OCI-LY3 (cell line): ENCODE measurements around the gene HTR3B.

ENCODE experiments used
- H2AFZ ChIP-seq: fragments of 200-600, 300-600 bp; shearing (Covaris generic); 2 replicates; pipeline ENCODE4 v1.6.0; 2014; ENCODE audit warnings: antibody characterized with exemption, low read depth, low read length
- H3K27ac ChIP-seq: fragments of 200-600, 300-600 bp; sonication (generic); 2 replicates; pipeline ENCODE4 v1.5.1; 2014; ENCODE audit warnings: mild to moderate bottlenecking, low read length, moderate library complexity, mixed read lengths
- H3K27me3 ChIP-seq: fragments of 200-600, 300-600 bp; sonication (generic); 2 replicates; pipeline ENCODE4 v1.6.1; 2014; ENCODE audit warnings: low read depth, low read length, mixed read lengths
- H3K36me3 ChIP-seq: fragments of 200-600, 300-600 bp; sonication (generic); replicated peaks from 2 replicates; pipeline ENCODE3; 2014; ENCODE audit warnings: low read depth, low read length, mixed read lengths
- H3K4me1 ChIP-seq: fragments of 300-600, 200-600 bp; sonication (generic); 2 replicates; pipeline ENCODE4 v1.6.1; 2014; ENCODE audit warnings: low read length, mixed read lengths
- H3K4me2 ChIP-seq: fragments of 200-600, 300-600 bp; sonication (generic); 2 replicates; pipeline ENCODE4 v1.6.1; 2014; ENCODE audit warnings: low read length, mixed read lengths
- H3K4me3 ChIP-seq: fragments of 300-600, 200-600 bp; sonication (generic); 2 replicates; pipeline ENCODE4 v1.5.1; 2014; ENCODE audit warnings: antibody characterized with exemption, mild to moderate bottlenecking, low read length, moderate library complexity
- H3K79me2 ChIP-seq: fragments of 300-600, 200-600 bp; shearing (Covaris generic); 2 replicates; pipeline ENCODE4 v1.6.1; 2014; ENCODE audit warnings: mild to moderate bottlenecking, low read length, mixed read lengths
- H3K9ac ChIP-seq: fragments of 300-600, 200-600 bp; shearing (Covaris generic); 2 replicates; pipeline ENCODE4 v1.6.0; 2014; ENCODE audit warnings: mild to moderate bottlenecking, low read length, moderate library complexity
- H3K9me3 ChIP-seq: fragments of 200-600, 300-600 bp; shearing (Covaris generic); 2 replicates; pipeline ENCODE4 v1.6.1; 2014; ENCODE audit warnings: low read length, mixed read lengths; ENCODE audit not compliant: insufficient read depth
- H4K20me1 ChIP-seq: fragments of 200-600, 300-600 bp; sonication (generic); 2 replicates; pipeline ENCODE4 v1.6.1; 2016; ENCODE audit warnings: low read length, mixed read lengths; ENCODE audit not compliant: insufficient read depth
- CTCF ChIP-seq: fragments of 200-600, 300-600 bp; sonication (generic); IDR thresholded peaks from 2 replicates; pipeline ENCODE4 v1.5.1; 2014; ENCODE audit warnings: antibody characterized with exemption, low read length, low read depth
- EZH2phosphoT487 ChIP-seq: fragments of 200-600 bp; shearing (Covaris generic); IDR thresholded peaks from 2 replicates; pipeline ENCODE4 v1.6.1; 2018; ENCODE audit warnings: antibody characterized with exemption, mixed run types, low read depth

The HTR3B gene

GRCh38 chr11:113875234-113876073 is 29.1 kb upstream of the HTR3B start, which contains the start of gene USP28:
TSS of gene USP28 (minus strand) at chr11:113875572. CDS start at chr11:113875501, 71 bp downstream.
- peaks cover 17% of the 10 kb centered on the region for H3K4me1 ChIP-seq

DNA sequence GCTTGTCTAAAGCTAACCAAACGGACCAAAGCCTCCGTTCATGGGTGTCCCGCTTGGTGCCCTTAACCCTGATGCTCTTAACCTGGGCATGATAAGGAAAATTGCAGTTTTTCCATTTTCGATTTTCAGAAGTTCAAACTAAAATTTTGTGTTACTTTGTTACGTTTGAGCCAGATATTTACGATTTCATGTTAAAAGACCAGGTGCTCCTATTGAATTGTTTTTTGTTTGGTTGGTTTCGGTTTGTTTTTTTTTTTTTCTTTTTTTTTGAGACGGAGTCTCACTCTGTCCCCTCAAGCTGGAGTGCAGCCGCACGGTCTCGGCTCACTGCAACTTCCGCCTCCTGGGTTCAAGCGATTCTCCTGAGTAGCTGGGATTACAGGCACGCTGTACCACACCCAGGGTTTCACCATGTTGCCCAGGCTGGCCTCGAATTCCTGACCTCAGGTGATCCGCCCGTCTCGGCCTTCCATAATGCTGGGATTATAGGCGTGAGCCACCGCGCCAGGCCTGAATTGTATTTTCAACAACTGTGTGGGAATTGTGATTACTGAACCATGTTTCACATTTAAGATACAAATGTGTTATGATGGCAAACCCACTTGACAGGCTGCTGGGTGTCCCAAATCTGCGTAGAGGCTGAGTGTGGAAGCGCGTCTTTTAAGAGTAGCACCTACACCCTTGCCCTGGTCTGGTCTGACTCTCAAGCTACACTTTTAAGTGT is 28.4 kb upstream of the HTR3B start:
- H4K20me1 ChIP-seq = peaks cover 10% of the 10 kb centered on the region; the same call in 1 of the 2 replicates
- no peak for TF ChIP-seq EZH2phosphoT487
- TF ChIP-seq CTCF = no peak
- peak overlapping the region; percentile 85 for H3K4me2 ChIP-seq
- peak overlapping the region; percentile 80 for H3K9ac ChIP-seq
- no peaks in the 10 kb centered on the region for H3K27me3 ChIP-seq
- no peaks in the 10 kb centered on the region for H3K9me3 ChIP-seq
- peak overlapping the region; percentile 46 for H3K27ac ChIP-seq
- peaks cover 25% of the 10 kb centered on the region for H3K79me2 ChIP-seq
- peaks cover 10% of the 10 kb centered on the region for H3K36me3 ChIP-seq
- peaks cover 17% of the 10 kb centered on the region for H3K4me1 ChIP-seq
- H2AFZ ChIP-seq = peak overlapping the region; percentile 85
- peak overlapping the region; percentile 86 for H3K4me3 ChIP-seq

More at GRCh38 chr11:113875234-113876073, 29.1 kb upstream of the HTR3B start, which contains the start of gene USP28:
- peaks cover 10% of the 10 kb centered on the region; the same call in 1 of the 2 replicates for H4K20me1 ChIP-seq
- H3K9ac ChIP-seq = peak within 1 kb of the TSS; percentile 80
- H2AFZ ChIP-seq = peak within 1 kb of the TSS; percentile 85
- peak within 1 kb of the TSS; percentile 95 for H3K4me3 ChIP-seq
- TF ChIP-seq EZH2phosphoT487 (no peak), CTCF (no peak)
- H3K27me3 ChIP-seq = no peaks in the 10 kb centered on the region
- H3K36me3 ChIP-seq = peaks cover 10% of the 10 kb centered on the region
- no peaks in the 10 kb centered on the region for H3K9me3 ChIP-seq
- H3K79me2 ChIP-seq = peaks cover 32% of the 10 kb centered on the region
- H3K27ac ChIP-seq = peak within 1 kb of the TSS; percentile 46
- H3K4me2 ChIP-seq = peak within 1 kb of the TSS; percentile 93

DNA sequence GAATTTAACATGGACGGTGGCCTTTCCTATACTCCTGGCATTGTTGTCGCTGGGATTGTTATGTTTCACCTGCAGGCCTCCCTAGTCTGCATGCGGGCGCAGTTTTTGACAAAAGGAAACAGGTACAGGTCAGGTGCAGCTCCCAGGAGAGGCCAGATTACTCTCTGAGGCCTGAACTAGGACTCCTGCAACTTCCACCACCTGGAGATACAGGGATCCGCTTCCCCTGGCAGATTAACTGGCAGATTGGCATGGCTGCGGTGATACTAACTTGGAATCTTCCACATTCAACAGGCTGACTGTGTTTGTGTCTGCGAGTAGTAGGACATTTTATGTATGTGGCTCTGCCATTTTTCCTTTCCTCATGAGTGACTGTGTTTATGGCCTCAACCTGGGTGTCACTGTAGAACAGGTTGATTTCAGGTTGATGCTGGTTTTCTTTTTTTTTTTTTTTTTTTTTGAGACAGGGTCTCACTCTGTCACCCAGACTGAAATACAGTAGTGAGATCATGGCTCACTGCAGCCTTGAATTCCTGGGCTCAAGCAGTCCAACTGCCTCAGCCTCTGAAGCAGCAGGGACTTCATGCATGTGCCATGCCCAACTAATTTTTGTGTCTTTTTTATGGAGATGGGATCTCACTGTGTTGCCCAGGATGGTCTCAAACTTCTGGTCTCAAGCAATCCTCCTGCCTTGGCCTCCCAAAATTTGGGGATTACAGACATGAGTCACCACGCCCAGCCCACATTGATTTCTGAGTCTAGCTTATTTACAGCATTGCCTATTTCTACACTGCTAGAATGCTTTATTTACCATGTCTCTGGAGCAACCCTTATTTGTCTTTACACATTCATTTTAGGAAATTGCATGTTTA is 27.6 kb upstream of the HTR3B start:
- TF ChIP-seq EZH2phosphoT487 (no peak), CTCF (no peak)
- Histone ChIP-seq H2AFZ (no peak overlapping the region), H3K36me3 (peaks cover 10% of the 10 kb centered on the region), H3K9ac (no peak overlapping the region), H3K4me2 (peak overlapping the region; percentile 85), H4K20me1 (peaks cover 5% of the 10 kb centered on the region; the same call in 1 of the 2 replicates), H3K4me1 (peaks cover 17% of the 10 kb centered on the region), H3K9me3 (no peaks in the 10 kb centered on the region), H3K27ac (no peak overlapping the region), H3K79me2 (peaks cover 24% of the 10 kb centered on the region), H3K27me3 (no peaks in the 10 kb centered on the region), H3K4me3 (peak overlapping the region; percentile 86)
